NCI-H774 (cell line): Measurements from ENCODE around the gene ZNF544.

Source experiments
- DNase-seq: peaks from one replicate; lab custom pipeline; 2025; lab: John Stamatoyannopoulos, UW

ZNF544 gene

DNA sequence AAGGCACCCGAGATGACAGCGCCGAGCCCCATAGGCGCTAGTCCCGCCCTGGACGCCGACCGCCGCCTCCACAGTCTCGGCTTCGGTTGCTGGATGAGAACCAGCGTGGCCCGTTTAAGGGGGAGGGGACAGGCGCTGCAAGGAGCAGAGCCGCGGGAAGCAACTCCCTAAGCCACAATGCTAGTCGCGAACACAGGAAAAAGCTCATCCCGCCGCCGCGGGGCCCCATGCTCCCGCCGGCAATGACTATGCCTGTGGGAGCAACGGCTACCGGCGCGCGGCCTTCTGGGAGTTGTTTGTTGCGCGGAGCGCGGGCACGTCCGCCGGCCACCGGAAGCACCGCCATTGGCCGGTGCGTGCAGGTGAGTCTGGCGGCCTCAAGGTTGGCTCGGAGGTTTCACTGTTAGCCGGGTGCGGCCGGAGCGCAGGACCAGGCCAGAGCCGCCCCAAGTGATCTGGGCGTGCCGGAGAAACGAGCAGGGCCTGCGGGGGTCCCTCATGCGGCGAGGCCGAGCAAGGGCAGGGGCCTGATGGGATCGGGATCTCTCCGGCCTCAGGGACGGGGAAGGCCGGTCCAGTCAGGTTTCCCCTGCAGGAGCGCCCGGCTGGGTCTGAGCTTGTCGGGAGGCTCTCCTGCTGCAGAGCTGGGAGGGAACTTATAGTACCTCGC, at the start of gene ZNF544:
TSS of gene ZNF544 (plus strand) at position 330 of the 670 bp plus-strand sequence. CDS start 15,110 bp downstream, outside the sequence.
- peak; percentile 76 for DNase-seq

DNA sequence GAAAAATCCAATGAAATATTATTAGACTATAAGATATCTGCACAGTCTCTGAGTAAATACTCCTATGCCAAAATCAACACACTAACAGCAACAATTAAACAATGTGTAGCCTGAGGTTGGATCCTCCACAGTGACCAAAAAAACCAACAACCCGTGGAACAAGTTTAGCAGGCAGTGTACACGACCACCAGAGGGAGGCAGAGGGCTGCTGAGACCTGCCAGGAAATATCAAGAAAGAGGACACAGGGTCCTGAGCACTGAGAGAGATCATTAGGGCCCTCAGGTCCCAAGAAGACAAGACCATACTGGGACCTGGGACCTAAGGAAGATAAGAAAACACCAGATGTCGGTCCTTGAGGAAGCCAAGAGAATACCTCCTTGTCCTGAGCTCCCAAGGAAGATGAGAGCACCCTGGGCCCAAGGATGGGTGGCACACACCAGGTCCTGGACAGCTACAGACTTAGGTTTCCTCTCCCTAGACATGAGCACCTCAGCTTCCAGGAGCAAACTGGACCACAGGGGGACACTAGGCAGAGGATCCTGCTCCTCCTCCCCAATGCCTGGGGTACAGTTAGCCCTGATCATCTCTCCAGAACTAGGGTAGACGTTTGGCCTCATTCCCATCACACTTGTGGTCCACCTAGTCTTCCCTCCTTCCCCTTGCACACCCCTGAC, 46.7 kb upstream of the ZNF544 start:
- no peak for DNase-seq

DNA sequence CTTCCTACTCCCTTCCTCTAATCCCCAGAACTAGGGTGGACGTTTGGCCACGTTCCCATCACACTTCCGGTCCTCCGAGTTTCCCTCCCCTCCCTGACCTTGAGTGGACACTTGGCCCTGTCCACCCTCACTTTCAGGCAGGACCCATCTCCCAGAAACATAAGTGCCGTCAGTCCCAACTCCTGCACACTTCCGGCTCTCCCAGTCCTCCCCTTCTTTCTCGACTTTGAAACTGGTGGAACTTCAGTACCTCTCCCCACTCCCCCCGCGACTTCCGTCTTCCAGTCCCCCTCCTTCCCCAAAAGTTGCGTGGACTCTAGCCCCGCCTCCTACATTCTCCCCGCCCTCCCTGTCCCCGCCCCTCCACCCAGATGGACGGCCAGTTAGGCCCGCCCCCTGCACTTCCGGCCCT, 46.1 kb upstream of the ZNF544 start:
- DNase-seq, result no peak

DNA sequence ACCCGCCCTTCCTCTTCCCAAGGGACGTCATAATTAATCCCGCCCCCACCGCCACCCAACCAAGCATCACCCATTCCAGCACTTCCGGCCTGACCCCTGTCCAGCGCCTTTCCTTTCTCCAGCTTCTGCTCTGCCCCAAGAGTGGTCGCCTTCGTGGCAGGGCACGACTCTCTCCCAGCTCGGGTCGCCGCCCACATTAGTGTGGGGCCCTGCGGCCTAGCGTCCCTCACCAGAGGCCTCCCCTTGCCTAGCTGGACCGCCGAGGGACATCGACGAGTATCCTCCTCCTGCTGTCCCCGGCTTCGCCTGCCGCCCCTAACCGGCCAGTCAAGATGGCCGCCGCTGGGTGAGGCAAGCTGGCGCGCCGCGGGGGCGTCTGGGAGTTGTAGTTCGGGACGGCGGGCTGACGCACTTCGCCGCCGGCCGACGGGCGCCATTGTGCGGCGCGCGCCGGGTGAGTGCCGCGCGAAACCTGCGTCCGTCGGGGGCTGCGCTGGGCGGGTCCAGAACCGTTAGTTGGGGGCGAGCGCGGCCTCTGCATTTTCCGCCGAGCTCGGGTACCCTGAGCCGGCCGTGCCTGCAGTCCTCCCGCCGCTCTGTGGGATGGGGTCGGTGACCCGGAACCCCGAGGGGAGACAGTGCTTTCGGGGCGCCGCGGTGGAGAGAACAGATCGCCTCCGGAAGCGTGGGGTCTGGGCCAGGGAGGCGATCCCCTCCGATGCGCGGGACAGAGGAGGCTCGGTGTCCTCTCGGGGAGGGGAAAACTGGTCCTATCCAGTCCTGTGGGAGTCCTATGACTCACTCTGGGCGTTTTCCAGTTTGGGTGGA, 45.5 kb upstream of the ZNF544 start, which contains the start of gene ZNF274:
TSS of gene ZNF274 (plus strand) at position 73 of the 828 bp plus-strand sequence. CDS start 905 bp downstream, outside the sequence.
- peak; percentile 77 for DNase-seq

DNA sequence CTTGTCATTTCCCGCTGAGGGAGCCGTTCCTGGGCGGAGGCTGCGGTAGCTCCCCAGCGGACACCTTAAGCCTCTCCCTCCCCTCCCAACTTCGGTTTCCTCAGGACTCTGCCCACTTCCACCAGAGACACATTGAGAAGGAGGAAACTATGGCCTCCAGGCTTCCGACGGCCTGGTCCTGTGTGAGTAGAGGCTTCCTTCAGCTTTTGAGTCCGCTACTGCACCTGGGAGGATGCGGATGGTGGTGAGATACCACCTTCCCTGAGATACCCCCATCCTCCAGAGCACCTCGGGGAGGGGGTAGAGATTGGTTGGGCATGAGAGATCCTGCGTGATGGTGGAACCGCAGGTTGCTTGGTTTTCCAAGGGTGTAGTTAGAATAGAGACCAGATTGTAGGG, 44.9 kb upstream of the ZNF544 start:
- no peak for DNase-seq

DNA sequence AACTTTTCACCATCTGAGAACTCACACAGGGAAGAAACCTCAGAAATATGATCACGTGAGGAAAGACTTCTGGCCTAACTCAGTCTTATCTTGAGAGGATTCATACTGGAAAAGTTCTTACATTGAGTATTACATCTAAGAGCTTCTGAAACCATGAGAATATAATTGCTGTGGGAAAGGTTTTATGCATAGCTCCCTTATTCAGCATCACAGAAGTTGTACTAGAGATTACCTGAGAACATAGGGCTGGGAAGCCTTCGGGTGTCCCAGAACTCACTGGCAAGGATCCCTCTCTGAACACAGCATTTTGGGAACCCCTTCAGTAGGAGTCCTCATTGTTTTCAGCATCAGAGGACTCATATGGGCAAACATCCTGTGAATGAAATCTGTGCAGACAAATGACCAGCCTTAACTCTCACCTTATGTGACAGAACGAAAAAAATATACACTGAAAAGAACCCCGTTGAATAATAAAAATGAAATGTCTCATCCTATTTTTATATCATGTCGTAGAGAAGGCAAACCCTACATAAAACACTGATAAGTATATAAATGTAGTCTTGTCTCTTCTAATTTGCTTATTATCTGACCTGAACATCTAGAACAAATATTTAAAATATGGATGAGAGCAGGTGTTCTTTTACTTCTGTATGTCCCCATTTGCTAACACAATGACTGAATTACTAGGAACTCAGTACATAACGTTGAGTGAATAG, 31.7 kb upstream of the ZNF544 start:
- no peak for DNase-seq

DNA sequence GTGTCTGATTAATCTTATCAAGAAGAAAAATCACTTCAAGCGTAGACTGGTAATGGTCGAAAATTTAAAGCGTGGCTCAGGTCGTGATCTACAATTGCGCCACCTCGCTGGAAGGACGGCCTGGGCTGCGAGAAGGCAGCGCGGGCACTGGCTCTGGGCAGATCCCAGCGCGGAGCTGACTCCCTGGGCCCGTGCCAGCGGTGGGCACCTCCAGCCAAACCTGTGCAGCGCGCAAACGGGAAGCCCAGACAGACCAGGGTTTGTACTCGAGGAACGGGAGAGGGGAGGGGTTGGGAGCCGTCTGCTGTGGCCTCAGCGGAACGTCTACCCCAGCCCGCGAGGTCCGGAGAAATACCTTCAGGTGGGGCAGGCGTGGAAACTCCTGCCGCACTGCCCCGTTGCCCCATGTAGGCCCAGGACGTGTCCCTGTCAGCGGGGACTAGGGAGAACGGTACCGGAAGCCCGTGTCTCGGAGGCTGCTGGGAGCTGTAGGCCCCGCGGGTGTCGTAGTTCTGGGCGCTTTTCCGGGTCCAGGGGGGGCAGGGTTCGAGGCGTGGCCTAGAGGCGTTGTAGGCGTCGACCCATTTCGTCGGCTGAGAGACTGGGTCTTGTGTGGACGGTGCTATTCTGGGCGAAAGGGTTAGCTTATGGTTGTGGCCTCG, 24.8 kb upstream of the ZNF544 start:
- no peak for DNase-seq

DNA sequence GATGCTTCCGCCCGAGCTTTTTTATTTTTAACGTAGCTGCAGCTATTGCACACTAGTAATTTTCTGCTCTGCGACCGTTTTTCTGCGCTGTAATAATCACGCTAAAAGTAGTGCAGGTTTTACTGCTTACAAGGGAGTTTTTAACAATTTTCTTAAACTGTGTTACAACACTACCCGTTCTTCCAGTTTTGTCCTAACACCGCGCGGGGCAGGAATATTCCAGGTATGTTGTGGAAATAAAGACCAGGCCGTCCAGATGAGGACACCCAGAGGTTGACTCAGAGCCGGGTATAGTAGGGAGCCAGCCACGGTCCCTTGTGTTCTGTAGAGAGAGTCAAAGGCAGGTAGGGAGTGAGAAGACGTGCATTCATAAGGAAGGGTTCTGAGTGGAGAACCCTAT, 24.1 kb upstream of the ZNF544 start:
- no peak for DNase-seq

DNA sequence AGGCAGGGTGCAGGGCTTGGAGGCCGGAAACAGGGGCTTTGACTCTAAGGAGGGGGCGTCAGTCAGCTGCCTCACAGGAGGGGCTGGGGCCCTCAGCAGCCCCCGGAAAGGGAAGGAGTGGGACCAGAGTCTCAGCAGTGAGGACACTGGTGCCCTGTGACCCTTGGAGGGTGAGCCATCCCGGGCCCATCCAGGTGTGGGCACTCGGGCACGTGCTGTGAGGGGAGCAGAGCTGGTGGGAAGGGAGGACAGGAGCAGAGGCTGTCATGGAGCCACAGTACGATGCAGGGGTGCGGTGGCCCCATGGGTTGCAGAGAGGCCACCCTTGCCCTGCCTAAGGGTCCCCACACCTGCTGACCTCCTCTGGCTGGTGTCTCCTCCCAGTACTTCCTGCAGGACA, 19.1 kb upstream of the ZNF544 start:
- no peak for DNase-seq

DNA sequence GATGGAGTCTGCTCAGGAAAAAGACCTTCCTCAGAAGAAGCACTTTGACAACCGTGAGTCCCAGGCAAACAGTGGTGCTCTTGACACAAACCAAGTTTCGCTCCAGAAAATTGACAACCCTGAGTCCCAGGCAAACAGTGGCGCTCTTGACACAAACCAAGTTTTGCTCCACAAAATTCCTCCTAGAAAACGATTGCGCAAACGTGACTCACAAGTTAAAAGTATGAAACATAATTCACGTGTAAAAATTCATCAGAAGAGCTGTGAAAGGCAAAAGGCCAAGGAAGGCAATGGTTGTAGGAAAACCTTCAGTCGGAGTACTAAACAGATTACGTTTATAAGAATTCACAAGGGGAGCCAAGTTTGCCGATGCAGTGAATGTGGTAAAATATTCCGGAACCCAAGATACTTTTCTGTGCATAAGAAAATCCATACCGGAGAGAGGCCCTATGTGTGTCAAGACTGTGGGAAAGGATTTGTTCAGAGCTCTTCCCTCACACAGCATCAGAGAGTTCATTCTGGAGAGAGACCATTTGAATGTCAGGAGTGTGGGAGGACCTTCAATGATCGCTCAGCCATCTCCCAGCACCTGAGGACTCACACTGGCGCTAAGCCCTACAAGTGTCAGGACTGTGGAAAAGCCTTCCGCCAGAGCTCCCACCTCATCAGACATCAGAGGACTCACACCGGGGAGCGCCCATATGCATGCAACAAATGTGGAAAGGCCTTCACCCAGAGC, 16.2 kb upstream of the ZNF544 start:
- no peak for DNase-seq

DNA sequence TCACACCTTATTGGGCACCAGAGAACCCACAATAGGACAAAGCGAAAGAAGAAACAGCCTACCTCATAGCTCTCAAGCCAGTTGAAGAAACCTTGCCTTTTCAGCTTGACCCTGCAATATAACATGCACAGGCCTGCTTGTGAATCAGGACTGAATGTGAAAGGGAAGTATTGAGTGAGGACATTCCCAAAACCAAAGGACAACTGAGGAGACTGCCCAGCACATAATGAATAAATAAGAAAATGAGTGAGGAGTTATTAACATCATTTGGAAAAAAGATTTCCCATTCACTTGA, 15.7 kb upstream of the ZNF544 start:
- no peak for DNase-seq

DNA sequence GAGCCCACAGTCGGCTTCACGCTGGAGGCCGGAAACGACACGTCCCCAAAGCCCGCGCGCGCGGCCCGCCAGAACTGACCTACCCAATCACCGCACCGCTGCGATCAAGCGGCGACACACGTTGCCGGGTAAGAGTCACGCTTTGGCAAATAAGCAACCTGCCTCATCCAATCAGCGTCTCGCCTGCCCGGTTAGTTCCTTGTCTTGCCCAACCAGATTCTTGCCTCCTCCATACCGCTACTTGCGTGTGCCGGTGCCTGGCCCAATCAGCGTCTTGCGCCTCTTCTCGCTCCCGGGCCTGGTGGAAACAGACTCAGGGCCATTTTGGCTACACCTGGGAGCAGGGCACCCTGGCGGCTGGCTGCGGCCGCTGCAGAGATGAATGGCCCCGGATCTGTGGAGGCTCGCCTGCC, 11.6 kb upstream of the ZNF544 start:
- no peak for DNase-seq

DNA sequence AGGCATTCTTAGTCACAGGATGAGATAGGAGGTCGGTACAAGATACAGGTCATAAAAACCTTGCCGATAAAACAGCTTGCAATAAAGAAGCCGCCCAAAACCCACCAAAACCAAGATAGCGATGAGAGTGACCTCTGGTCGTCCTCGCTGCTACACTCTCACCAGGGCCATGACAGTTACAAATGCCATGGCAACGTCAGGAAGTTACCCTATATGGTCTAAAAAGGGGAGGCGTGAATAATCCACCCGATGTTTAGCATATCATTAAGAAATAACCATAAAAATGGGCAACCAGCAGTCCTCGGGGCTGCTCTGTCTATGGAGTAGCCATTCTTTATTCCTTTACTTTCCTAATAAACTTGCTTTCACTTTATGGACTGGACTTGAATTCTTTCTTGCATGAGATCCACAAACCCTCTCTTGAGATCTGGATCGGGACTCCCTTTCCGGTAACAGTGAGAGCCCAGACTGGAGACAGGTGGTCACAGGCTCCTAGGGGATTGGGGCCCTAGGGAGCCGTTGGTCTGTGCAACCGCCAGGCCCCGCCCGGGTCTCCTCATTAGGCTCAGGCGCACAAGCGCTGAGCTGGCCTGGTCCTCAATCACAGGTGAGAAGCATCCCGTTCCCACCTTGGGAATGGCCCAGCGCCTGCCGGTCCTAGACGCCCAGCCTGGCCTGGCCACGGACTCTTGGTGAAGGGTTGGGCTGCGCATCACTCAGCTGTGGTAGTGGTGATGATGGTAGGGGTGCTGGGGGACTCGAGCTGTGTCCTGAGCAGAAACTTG, 10.9 kb upstream of the ZNF544 start:
- no peak for DNase-seq

DNA sequence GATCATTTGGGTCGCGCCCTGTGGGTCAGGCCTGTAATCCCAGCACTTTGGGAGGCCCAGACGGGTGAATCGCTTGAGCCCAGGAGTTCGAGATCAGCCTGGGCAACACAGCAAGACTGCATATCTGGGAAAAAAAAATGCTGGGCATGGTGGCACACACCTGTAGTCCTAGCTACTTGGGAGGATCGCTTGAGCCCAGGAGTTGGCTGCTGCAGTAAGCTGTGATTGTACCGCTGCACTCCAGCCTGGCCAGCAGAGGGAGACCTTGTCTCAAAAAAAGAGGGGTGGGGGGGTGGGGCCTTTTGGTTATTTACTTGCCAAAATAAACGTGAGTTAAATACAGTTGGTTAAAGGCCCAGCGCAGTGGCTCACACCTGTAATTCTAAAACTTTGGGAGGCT, 9.8 kb upstream of the ZNF544 start:
- no peak for DNase-seq

DNA sequence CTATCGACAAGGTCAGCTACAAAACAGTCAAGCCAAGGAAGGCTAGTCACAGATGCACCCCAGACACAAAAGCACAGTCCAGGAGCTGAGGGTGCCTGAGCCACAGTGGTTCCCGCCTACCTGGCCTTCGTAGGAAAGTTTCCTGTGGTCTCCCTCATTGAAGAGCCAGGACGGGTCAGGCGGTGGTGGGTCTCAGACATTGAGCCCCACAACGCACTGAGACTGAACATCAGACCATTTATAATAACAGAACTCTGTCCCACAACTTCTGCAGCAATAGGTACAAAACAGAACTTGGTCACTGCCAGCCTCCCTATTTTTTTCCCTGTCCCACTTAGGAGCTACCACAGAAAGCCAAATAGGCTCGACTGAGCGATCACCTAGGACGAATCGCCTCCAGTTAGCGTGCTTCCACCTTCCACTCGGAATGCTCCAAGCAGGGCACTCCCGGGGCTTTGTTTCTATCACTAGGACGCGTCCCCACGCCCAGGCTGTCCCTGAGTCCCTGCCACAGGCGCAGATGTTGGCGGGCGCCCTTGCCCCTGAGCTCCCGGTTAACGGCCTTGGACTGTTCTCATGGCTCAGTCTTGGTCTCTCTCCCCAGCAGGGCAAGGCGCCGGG, 640 bp upstream of the ZNF544 start:
- DNase-seq, result peak; percentile 6

DNA sequence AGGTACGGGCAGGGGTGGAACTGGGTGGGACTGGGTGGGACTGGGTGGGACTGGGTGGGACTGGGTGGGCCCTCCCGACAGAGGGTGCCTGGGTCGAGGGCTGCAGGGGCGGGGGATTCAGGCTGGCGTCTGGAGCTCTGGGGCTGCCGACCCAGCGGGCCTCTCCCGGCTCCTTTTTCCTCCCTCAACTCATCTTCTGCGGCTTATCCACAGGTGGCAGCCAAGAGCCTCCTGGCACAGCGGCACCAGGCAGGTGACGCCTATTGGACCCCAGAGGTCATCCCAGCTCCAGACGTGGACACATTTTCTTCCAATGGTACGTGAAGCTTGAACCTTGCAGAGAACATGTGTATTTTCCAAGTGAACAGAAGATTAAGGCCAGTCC, 533 bp downstream of the ZNF544 start:
- DNase-seq, result no peak

DNA sequence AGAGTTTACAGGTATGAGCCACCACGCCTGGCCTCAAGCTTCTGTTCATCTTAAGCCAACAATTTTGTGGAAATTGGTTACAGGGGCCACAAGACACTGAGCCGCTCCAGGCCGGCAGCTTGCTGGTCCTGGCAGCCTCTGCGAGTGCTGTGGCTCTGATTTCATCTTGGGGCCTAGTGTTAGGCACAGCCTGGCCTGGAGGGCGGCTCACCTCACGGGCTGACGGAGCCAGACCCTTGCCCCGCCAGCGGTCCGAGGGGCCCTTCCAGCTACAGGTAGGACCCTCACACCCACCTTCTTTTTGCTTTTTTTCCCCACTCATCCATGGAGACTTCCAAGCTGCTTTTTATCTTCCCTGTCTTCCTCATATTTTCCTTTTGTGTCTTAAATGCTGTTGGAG, 8.6 kb downstream of the ZNF544 start:
- DNase-seq, result no peak

DNA sequence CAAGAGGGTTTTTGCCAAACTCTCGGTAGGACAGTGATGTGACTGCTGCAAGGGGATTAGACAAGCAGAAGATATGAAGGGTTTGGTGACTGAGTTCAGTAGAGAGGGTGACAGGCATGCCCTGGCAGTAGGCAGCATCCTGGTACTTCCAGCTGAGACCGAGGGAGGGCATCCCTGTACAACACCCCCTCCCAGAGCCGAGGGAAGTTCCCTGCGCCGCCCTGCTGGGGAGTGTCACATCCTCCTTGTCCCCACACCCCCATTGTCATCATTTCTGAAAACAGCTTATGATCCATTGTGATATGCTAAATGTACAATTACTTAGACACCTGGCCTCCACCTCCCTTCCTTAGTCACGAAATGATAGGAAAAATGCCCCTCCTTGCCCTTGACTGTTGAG, 14.6 kb downstream of the ZNF544 start:
- DNase-seq, result no peak

DNA sequence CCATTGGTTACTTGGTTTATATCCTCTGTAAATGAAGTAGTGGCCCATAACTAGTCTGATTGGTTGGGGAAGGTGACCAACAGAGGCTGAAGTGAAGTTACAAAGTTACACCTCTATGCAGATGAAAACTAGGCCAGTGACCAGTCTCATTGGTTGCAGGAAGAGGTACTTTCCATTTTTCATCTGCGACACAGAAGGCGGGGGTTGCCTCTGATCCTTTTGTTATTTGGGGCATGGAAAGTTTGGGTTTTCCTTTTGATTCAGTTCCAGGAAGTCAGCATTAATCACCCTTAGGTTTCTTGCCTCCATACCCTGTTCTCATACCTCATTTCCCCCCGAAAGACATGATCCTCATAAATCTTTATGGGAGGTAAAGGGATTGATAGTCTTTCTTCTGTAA, 20.2 kb downstream of the ZNF544 start:
- no peak for DNase-seq

DNA sequence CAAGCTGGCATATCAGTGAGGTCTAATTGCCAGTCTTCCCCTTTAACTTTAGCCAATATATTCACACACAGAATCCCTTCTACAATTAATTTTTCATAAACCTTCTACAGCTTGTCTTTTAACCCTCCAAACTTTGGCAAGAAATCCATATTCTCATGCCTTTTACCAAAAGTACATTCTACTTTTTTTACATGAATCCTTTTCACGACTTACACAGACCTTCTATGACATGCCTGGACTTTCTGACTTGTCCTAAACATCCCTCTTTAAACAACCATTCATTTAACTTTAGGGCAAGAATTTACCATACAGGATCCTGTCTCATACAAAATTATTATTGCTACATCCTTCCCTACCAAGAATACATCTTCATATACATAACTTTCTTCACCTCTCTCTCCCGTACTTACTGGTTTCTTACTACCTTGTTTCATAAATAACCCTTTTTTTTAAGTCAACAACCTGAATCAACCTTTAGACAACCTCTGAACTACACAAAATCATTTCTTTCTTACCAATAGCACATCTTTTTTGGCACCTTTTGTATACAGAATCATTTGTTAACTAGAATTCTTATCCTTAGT, 23.5 kb downstream of the ZNF544 start:
- DNase-seq, result no peak
